Breast epithelium (tissue), 4 donors: Measurements from ENCODE around the gene SETBP1. TPM values are rescaled to one million over a fixed set of nuclear protein-coding genes. Genes with fewer than 3 reads are reported as not detected.
A peak's percentile ranks its signal among the peaks of the same experiment; 100 is the strongest.

ENCODE experiments used
- DNase-seq, 2 donors: peaks; one replicate each; pipeline ENCODE4 v3.0.0-alpha.2; 2019; ENCODE audit warnings: low spot score in 2 of 2
- H3K27ac ChIP-seq, 2 donors: fragments of 200-600 bp; sonication (generic) in 1 of 2; one replicate each; pipeline ENCODE4 v1.5.1; 2016 to 2019; ENCODE audit warnings: mild to moderate bottlenecking in 1 of 2
- H3K27me3 ChIP-seq, 2 donors: fragments of 200-600 bp; sonication (generic) in 1 of 2; one replicate each; pipeline versions ENCODE4 v1.5.1 to v1.6.0; 2017 to 2019; ENCODE audit warnings: control low read depth in 1 of 2, mild to moderate bottlenecking in 1 of 2
- H3K36me3 ChIP-seq: fragments of 200-600 bp; one replicate; pipeline ENCODE4 v1.5.1; 2019
- H3K4me1 ChIP-seq, 2 donors: fragments of 200-600 bp; sonication (generic); one replicate each; pipeline ENCODE4 v1.5.1; 2016 to 2019; ENCODE audit warnings: control low read depth in 1 of 2
- H3K4me3 ChIP-seq, 3 donors: fragments of 200-600 bp; sonication (generic); 1 replicate in 2 of 3; 2 replicates in 1 of 3; pipeline ENCODE4 v1.5.1; 2016 to 2019; ENCODE audit warnings: mild to moderate bottlenecking in 3 of 3, moderate library complexity in 2 of 3
- H3K9me3 ChIP-seq, 2 donors: fragments of 200-600 bp; sonication (generic) in 1 of 2; one replicate each; pipeline ENCODE4 v1.5.1; 2016 to 2019; ENCODE audit warnings: control low read depth in 1 of 2
- POLR2A ChIP-seq: fragments of 450-650 bp; IDR thresholded peaks from one replicate; pipeline ENCODE4 v1.6.1; 2016; ENCODE audit warnings: antibody characterized with exemption, mild to moderate bottlenecking, moderate library complexity
- POLR2AphosphoS5 ChIP-seq, 3 donors: sonication (generic); formaldehyde crosslinking; IDR thresholded peaks; one replicate each; pipeline ENCODE4 v1.6.1; 2017; ENCODE audit warnings: antibody characterized with exemption in 3 of 3
- intact Hi-C: fragments of 100-400 bp; cut with DNase I; formaldehyde crosslinking; loops from one replicate; pipeline ENCODE4 v1.15.1; 2023; ENCODE audit warnings: low total_unique reads
- total RNA-seq, 3 donors: library from RNA; depleted of rRNA; stranded (reverse); fragments of >200 nt; gene quantifications; one replicate each; pipeline ENCODE4 v1.1.0, GENCODE V29; 2016
- TF ChIP-seq, protein P1 (sequence below), 3 donors: fragments of 450-650 bp; IDR thresholded peaks; one replicate each; pipeline ENCODE4 v1.5.1; 2016 to 2017; ENCODE audit warnings: antibody characterized with exemption in 3 of 3, mild to moderate bottlenecking in 3 of 3, moderate library complexity in 3 of 3

Gene SETBP1
- total RNA-seq, 3 donors from 2014 or later, result 26.2 to 40.1 (median 37.0) TPM

DNA sequence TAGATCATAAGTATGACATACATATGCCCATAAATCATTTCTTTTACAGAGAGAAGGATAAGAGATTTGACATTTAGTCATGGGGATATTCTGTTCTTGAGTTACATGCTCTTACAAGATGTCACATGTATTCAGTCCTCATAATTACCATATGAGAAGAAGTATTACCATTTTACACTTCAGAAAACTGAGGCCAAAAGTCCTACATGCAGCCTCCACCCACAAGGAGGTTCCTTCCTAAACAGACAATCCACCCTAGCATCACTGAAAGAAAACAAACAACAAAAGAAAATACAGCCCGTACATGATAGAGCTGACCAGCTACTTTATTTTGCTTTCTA is 335.1 kb downstream of the SETBP1 start:
- intact Hi-C loops, result no loop called here
- TF ChIP-seq, protein P1, sequence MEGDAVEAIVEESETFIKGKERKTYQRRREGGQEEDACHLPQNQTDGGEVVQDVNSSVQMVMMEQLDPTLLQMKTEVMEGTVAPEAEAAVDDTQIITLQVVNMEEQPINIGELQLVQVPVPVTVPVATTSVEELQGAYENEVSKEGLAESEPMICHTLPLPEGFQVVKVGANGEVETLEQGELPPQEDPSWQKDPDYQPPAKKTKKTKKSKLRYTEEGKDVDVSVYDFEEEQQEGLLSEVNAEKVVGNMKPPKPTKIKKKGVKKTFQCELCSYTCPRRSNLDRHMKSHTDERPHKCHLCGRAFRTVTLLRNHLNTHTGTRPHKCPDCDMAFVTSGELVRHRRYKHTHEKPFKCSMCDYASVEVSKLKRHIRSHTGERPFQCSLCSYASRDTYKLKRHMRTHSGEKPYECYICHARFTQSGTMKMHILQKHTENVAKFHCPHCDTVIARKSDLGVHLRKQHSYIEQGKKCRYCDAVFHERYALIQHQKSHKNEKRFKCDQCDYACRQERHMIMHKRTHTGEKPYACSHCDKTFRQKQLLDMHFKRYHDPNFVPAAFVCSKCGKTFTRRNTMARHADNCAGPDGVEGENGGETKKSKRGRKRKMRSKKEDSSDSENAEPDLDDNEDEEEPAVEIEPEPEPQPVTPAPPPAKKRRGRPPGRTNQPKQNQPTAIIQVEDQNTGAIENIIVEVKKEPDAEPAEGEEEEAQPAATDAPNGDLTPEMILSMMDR (IDR thresholded peaks at IDR 0.05), result no peak
- TF ChIP-seq POLR2A (no peak), POLR2AphosphoS5 (IDR thresholded peaks at IDR 0.05) (no peak)
- no peaks in the 10 kb centered on the region for H3K36me3 ChIP-seq
- H3K4me1 ChIP-seq, result peaks cover 0 to 17% of the 10 kb centered on the region in 2 donors
- peak overlapping the region; percentile 15 to 59 (median 32) for H3K4me3 ChIP-seq
- DNase-seq, result no peak
- peak overlapping the region; percentile 86 to 91 for H3K27ac ChIP-seq
- H3K27me3 ChIP-seq, result no peaks in the 10 kb centered on the region
- no peaks in the 10 kb centered on the region for H3K9me3 ChIP-seq

DNA sequence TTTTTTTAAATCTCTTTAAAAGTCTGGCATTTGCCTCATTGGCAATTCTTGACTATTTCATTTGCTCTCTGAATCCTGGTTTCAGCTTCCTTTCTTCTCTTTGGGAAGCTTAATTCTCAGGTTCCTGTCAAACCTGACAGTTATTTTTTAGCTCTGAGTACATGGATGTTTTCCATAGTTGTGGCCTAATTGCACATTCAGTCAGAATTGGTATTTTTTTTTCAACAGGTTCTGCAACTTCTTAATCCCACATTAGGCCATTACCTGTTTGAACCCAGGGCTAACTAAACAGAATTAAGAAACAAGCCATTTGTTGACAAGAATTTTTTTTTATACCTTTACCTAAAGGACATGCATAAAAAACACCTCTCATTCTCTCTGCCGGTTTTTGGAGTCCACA is 338.8 kb downstream of the SETBP1 start:
- intact Hi-C loops, result loop anchor here (2.0 kb wide), 1 partner anchor 43 kb away; no protein-coding TSS in a partner anchor
- H3K9me3 ChIP-seq, result no peaks in the 10 kb centered on the region
- H3K36me3 ChIP-seq, result no peaks in the 10 kb centered on the region
- no peak for DNase-seq
- H3K27ac ChIP-seq, result no peak overlapping the region
- peaks cover 0 to 8% of the 10 kb centered on the region in 2 donors for H3K4me1 ChIP-seq
- H3K4me3 ChIP-seq, result no peak overlapping the region
- TF ChIP-seq, protein P1 (IDR thresholded peaks at IDR 0.05), result no peak
- TF ChIP-seq POLR2AphosphoS5 (IDR thresholded peaks at IDR 0.05) (no peak), POLR2A (no peak)
- no peaks in the 10 kb centered on the region for H3K27me3 ChIP-seq

DNA sequence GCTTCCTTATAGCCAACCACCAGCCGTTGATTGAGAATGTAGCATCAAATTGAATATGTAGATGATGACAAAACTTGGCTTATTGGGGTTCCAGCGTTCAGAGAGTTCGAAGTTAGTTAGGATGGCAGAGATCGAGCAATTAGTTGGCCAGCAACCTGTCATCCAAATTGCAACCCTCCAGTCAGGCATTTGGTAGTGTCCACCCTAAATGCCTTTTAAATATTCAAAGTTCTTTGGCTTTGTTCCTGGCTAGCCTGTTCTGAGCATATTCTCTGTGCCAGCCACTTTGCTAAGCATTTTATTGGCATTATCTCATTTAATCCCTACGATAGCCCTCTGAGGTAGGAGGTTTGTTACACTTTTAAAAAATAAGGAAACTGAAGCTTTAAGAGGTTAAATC is 342.8 kb downstream of the SETBP1 start:
- no peak for DNase-seq
- Histone ChIP-seq H3K36me3 (no peaks in the 10 kb centered on the region), H3K27me3 (no peaks in the 10 kb centered on the region), H3K9me3 (no peaks in the 10 kb centered on the region), H3K4me3 (no peak overlapping the region), H3K4me1 (no peaks in the 10 kb centered on the region), H3K27ac (no peak overlapping the region)
- TF ChIP-seq, protein P1 (IDR thresholded peaks at IDR 0.05), result no peak
- TF ChIP-seq POLR2AphosphoS5 (IDR thresholded peaks at IDR 0.05) (no peak), POLR2A (no peak)
- intact Hi-C loops, result no loop called here

DNA sequence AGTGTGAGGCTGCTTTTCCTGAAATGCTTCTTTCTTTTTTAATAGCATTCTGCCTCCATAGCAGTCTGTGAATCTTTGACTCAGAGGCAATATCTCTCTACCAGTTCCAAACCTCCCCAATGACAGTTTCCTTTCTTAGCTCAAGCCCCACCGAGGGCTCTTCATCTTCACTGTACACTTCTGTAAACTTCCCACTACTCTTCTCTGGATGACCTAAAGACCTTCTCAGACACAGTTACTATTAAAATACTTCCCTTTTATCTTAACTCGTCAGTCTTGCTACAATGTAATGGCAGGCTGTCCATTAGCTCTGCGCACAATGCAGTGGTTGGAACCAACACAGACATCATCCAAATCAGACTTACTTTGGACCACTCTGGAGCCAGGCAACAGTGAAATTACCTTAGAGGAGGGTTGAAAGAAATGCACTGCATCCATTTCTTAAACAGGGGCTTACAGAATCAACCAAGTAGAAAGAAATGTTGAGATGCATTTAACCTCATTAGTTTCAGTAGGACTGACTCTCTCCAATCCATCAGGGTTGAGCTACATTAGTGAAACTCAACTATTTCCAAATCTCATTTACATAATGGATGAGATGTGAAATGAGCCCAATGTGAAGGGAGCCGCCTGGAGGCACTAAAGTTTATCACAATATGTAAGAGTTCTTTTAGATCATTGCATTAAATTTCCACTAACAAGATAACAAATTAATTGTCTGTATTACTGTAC is 343.8 kb downstream of the SETBP1 start:
- intact Hi-C loops, result no loop called here

DNA sequence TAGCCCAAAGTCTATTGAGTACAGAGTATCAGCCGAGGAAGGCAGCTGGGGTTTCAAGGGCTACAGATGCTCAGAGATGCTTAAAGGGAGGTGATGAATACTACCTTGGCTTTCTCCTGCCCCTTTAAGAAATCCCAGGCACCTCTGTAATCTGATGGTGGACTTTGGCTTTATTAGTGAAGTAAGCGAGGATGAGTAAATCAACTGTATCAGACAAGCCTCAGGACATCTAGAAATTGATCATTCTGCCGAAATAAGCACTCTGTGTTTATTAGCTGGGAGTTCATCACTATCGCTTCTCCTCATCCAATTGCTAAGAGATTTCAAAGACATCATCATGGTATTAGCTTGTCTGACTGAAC is 344.4 kb downstream of the SETBP1 start:
- no peak overlapping the region for H3K4me3 ChIP-seq
- TF ChIP-seq POLR2AphosphoS5 (IDR thresholded peaks at IDR 0.05) (no peak), POLR2A (no peak)
- TF ChIP-seq, protein P1 (IDR thresholded peaks at IDR 0.05), result no peak
- intact Hi-C loops, result no loop called here

More for the DNA sequence above, 343.8 kb downstream of the SETBP1 start:
- Histone ChIP-seq H3K36me3 (no peaks in the 10 kb centered on the region), H3K27ac (no peak overlapping the region), H3K4me3 (no peak overlapping the region), H3K9me3 (no peaks in the 10 kb centered on the region), H3K27me3 (no peaks in the 10 kb centered on the region), H3K4me1 (no peaks in the 10 kb centered on the region)
- DNase-seq, result no peak
- TF ChIP-seq, protein P1 (IDR thresholded peaks at IDR 0.05), result no peak
- TF ChIP-seq POLR2AphosphoS5 (IDR thresholded peaks at IDR 0.05) (no peak), POLR2A (no peak)

More for the DNA sequence above, 344.4 kb downstream of the SETBP1 start:
- H3K27ac ChIP-seq, result no peak overlapping the region
- no peaks in the 10 kb centered on the region for H3K9me3 ChIP-seq
- no peaks in the 10 kb centered on the region for H3K36me3 ChIP-seq
- H3K4me1 ChIP-seq, result no peaks in the 10 kb centered on the region
- no peaks in the 10 kb centered on the region for H3K27me3 ChIP-seq
- no peak for DNase-seq
